ENCODE results near the gene KLRF1.
"Not testable (repeated sequence)": the region's sequence is repeated elsewhere in the genome, so short reads cannot be mapped to it uniquely, and the experiment has no call there.

The KLRF1 gene

GRCh38 chr12:9868951-9869306 lies 41.6 kb downstream of the KLRF1 start:
- Histone ChIP-seq H3K4me3 (ENCODE audit: low read depth in 1 of 2, low read length in 2 of 2) (peak overlapping the region; percentile 73 to 75), H3K9ac (ENCODE audit: low read depth in 1 of 2, low read length in 2 of 2) (peak overlapping the region; percentile 49 to 77), H3K27ac (ENCODE audit: low read depth, low read length) (peak overlapping the region; percentile 78)

GRCh38 chr12:9869307-9870161 lies 42.3 kb downstream of the KLRF1 start, which contains the start of gene CLEC2B:
Gene CLEC2B (minus strand): TSS chr12:9869354.
- H3K4me1 ChIP-seq (ENCODE audit: control insufficient read depth in 1 of 2, insufficient read depth in 2 of 2, low read length in 2 of 2): peaks cover 0 to 5% of the 10 kb centered on the region in 2 donors
- peak within 1 kb of the TSS; percentile 78 for H3K27ac ChIP-seq (ENCODE audit: low read depth, low read length)
- H3K4me3 ChIP-seq (ENCODE audit: low read depth in 1 of 2, low read length in 2 of 2): peak within 1 kb of the TSS; percentile 73 to 75
- H3K27me3 ChIP-seq (ENCODE audit: control insufficient read depth in 1 of 2, insufficient read depth in 2 of 2, low read length in 2 of 2): no peaks in the 10 kb centered on the region
- H3K9ac ChIP-seq (ENCODE audit: low read depth in 1 of 2, low read length in 2 of 2): peak within 1 kb of the TSS; percentile 67 to 77
- H3K36me3 ChIP-seq (ENCODE audit: control insufficient read depth in 1 of 2, insufficient read depth in 2 of 2, low read length in 2 of 2): no peaks in the 10 kb centered on the region
- H3K9me3 ChIP-seq (ENCODE audit: control insufficient read depth in 1 of 2, low read length in 2 of 2): no peaks in the 10 kb centered on the region

More at GRCh38 chr12:9868951-9869306, 41.6 kb downstream of the KLRF1 start:
- no peaks in the 10 kb centered on the region for H3K36me3 ChIP-seq (ENCODE audit: control insufficient read depth in 1 of 2, insufficient read depth in 2 of 2, low read length in 2 of 2)
- H3K27me3 ChIP-seq (ENCODE audit: control insufficient read depth in 1 of 2, insufficient read depth in 2 of 2, low read length in 2 of 2): no peaks in the 10 kb centered on the region
- peaks cover 0 to 5% of the 10 kb centered on the region in 2 donors for H3K4me1 ChIP-seq (ENCODE audit: control insufficient read depth in 1 of 2, insufficient read depth in 2 of 2, low read length in 2 of 2)
- no peaks in the 10 kb centered on the region for H3K9me3 ChIP-seq (ENCODE audit: control insufficient read depth in 1 of 2, low read length in 2 of 2)

- Histone ChIP-seq H3K4me1 (ENCODE audit: control insufficient read depth in 1 of 2, insufficient read depth in 2 of 2, low read length in 2 of 2) (peaks cover 0 to 3% of the 10 kb centered on the region in 2 donors), H3K9ac (ENCODE audit: low read depth in 1 of 2, low read length in 2 of 2) (peak overlapping the region; percentile 25 to 77), H3K4me3 (ENCODE audit: low read depth in 1 of 2, low read length in 2 of 2) (peak overlapping the region; percentile 73 to 75), H3K27ac (ENCODE audit: low read depth, low read length) (no peak overlapping the region), H3K27me3 (ENCODE audit: control insufficient read depth in 1 of 2, insufficient read depth in 2 of 2, low read length in 2 of 2) (no peaks in the 10 kb centered on the region), H3K9me3 (ENCODE audit: control insufficient read depth in 1 of 2, low read length in 2 of 2) (no peaks in the 10 kb centered on the region), H3K36me3 (ENCODE audit: control insufficient read depth in 1 of 2, insufficient read depth in 2 of 2, low read length in 2 of 2) (no peaks in the 10 kb centered on the region)
Measured at GRCh38 chr12:9870286-9870866, 43.1 kb downstream of the KLRF1 start.

- H3K4me3 ChIP-seq (ENCODE audit: low read depth in 1 of 2, low read length in 2 of 2): no peak overlapping the region
- no peaks in the 10 kb centered on the region for H3K4me1 ChIP-seq (ENCODE audit: control insufficient read depth in 1 of 2, insufficient read depth in 2 of 2, low read length in 2 of 2)
- no peak overlapping the region for H3K9ac ChIP-seq (ENCODE audit: low read depth in 1 of 2, low read length in 2 of 2)
- H3K27ac ChIP-seq (ENCODE audit: low read depth, low read length): no peak overlapping the region
- no peaks in the 10 kb centered on the region for H3K27me3 ChIP-seq (ENCODE audit: control insufficient read depth in 1 of 2, insufficient read depth in 2 of 2, low read length in 2 of 2)
- H3K9me3 ChIP-seq (ENCODE audit: control insufficient read depth in 1 of 2, low read length in 2 of 2): no peaks in the 10 kb centered on the region
- H3K36me3 ChIP-seq (ENCODE audit: control insufficient read depth in 1 of 2, insufficient read depth in 2 of 2, low read length in 2 of 2): no peaks in the 10 kb centered on the region
Measured at GRCh38 chr12:9872162-9872561, 44.9 kb downstream of the KLRF1 start.

GRCh38 chr12:9872742-9873141 lies 45.5 kb downstream of the KLRF1 start:
- Histone ChIP-seq H3K9ac (ENCODE audit: low read depth in 1 of 2, low read length in 2 of 2) (no peak overlapping the region), H3K27me3 (ENCODE audit: control insufficient read depth in 1 of 2, insufficient read depth in 2 of 2, low read length in 2 of 2) (no peaks in the 10 kb centered on the region), H3K27ac (ENCODE audit: low read depth, low read length) (no peak overlapping the region), H3K9me3 (ENCODE audit: control insufficient read depth in 1 of 2, low read length in 2 of 2) (no peaks in the 10 kb centered on the region), H3K36me3 (ENCODE audit: control insufficient read depth in 1 of 2, insufficient read depth in 2 of 2, low read length in 2 of 2) (no peaks in the 10 kb centered on the region), H3K4me1 (ENCODE audit: control insufficient read depth in 1 of 2, insufficient read depth in 2 of 2, low read length in 2 of 2) (no peaks in the 10 kb centered on the region), H3K4me3 (ENCODE audit: low read depth in 1 of 2, low read length in 2 of 2) (no peak overlapping the region)

- not testable (repeated sequence) for H3K36me3 ChIP-seq (ENCODE audit: control insufficient read depth in 1 of 2, insufficient read depth in 2 of 2, low read length in 2 of 2); H3K9me3 ChIP-seq (ENCODE audit: control insufficient read depth in 1 of 2, low read length in 2 of 2); H3K27ac ChIP-seq (ENCODE audit: low read depth, low read length); H3K9ac ChIP-seq (ENCODE audit: low read depth in 1 of 2, low read length in 2 of 2); H3K4me3 ChIP-seq (ENCODE audit: low read depth in 1 of 2, low read length in 2 of 2); H3K27me3 ChIP-seq (ENCODE audit: control insufficient read depth in 1 of 2, insufficient read depth in 2 of 2, low read length in 2 of 2); H3K4me1 ChIP-seq (ENCODE audit: control insufficient read depth in 1 of 2, insufficient read depth in 2 of 2, low read length in 2 of 2)
Measured at GRCh38 chr12:9876120-9876519, 48.8 kb downstream of the KLRF1 start.

- no peak overlapping the region for H3K27ac ChIP-seq (ENCODE audit: low read depth, low read length)
- no peak overlapping the region for H3K9ac ChIP-seq (ENCODE audit: low read depth in 1 of 2, low read length in 2 of 2)
- H3K36me3 ChIP-seq (ENCODE audit: control insufficient read depth in 1 of 2, insufficient read depth in 2 of 2, low read length in 2 of 2): no peaks in the 10 kb centered on the region
- H3K27me3 ChIP-seq (ENCODE audit: control insufficient read depth in 1 of 2, insufficient read depth in 2 of 2, low read length in 2 of 2): no peaks in the 10 kb centered on the region
- no peaks in the 10 kb centered on the region for H3K9me3 ChIP-seq (ENCODE audit: control insufficient read depth in 1 of 2, low read length in 2 of 2)
- H3K4me3 ChIP-seq (ENCODE audit: low read depth in 1 of 2, low read length in 2 of 2): no peak overlapping the region
- H3K4me1 ChIP-seq (ENCODE audit: control insufficient read depth in 1 of 2, insufficient read depth in 2 of 2, low read length in 2 of 2): no peaks in the 10 kb centered on the region
Measured at GRCh38 chr12:9880532-9881078, 53.3 kb downstream of the KLRF1 start.

GRCh38 chr12:9881246-9881645 lies 54.0 kb downstream of the KLRF1 start, which contains the start of gene KLRF2:
Gene KLRF2 (plus strand): TSS chr12:9881489. CDS start chr12:9881596, 107 bp downstream.
- no peak within 1 kb of the TSS for H3K4me3 ChIP-seq (ENCODE audit: low read depth in 1 of 2, low read length in 2 of 2)

GRCh38 chr12:9881988-9882387 lies 54.7 kb downstream of the KLRF1 start:
- no peak overlapping the region for H3K9ac ChIP-seq (ENCODE audit: low read depth in 1 of 2, low read length in 2 of 2)
- no peaks in the 10 kb centered on the region for H3K4me1 ChIP-seq (ENCODE audit: control insufficient read depth in 1 of 2, insufficient read depth in 2 of 2, low read length in 2 of 2)
- no peaks in the 10 kb centered on the region for H3K27me3 ChIP-seq (ENCODE audit: control insufficient read depth in 1 of 2, insufficient read depth in 2 of 2, low read length in 2 of 2)
- no peaks in the 10 kb centered on the region for H3K36me3 ChIP-seq (ENCODE audit: control insufficient read depth in 1 of 2, insufficient read depth in 2 of 2, low read length in 2 of 2)
- H3K9me3 ChIP-seq (ENCODE audit: control insufficient read depth in 1 of 2, low read length in 2 of 2): no peaks in the 10 kb centered on the region
- H3K27ac ChIP-seq (ENCODE audit: low read depth, low read length): no peak overlapping the region
- no peak overlapping the region for H3K4me3 ChIP-seq (ENCODE audit: low read depth in 1 of 2, low read length in 2 of 2)

More at GRCh38 chr12:9881246-9881645, 54.0 kb downstream of the KLRF1 start, which contains the start of gene KLRF2:
- H3K36me3 ChIP-seq (ENCODE audit: control insufficient read depth in 1 of 2, insufficient read depth in 2 of 2, low read length in 2 of 2): no peaks in the 10 kb centered on the region
- no peaks in the 10 kb centered on the region for H3K4me1 ChIP-seq (ENCODE audit: control insufficient read depth in 1 of 2, insufficient read depth in 2 of 2, low read length in 2 of 2)
- no peak within 1 kb of the TSS for H3K9ac ChIP-seq (ENCODE audit: low read depth in 1 of 2, low read length in 2 of 2)
- no peaks in the 10 kb centered on the region for H3K27me3 ChIP-seq (ENCODE audit: control insufficient read depth in 1 of 2, insufficient read depth in 2 of 2, low read length in 2 of 2)
- H3K27ac ChIP-seq (ENCODE audit: low read depth, low read length): no peak within 1 kb of the TSS
- no peaks in the 10 kb centered on the region for H3K9me3 ChIP-seq (ENCODE audit: control insufficient read depth in 1 of 2, low read length in 2 of 2)

GRCh38 chr12:9883175-9883574 lies 55.9 kb downstream of the KLRF1 start:
- H3K27me3 ChIP-seq (ENCODE audit: control insufficient read depth in 1 of 2, insufficient read depth in 2 of 2, low read length in 2 of 2): no peaks in the 10 kb centered on the region
- no peak overlapping the region for H3K4me3 ChIP-seq (ENCODE audit: low read depth in 1 of 2, low read length in 2 of 2)
- no peak overlapping the region for H3K9ac ChIP-seq (ENCODE audit: low read depth in 1 of 2, low read length in 2 of 2)
- H3K36me3 ChIP-seq (ENCODE audit: control insufficient read depth in 1 of 2, insufficient read depth in 2 of 2, low read length in 2 of 2): no peaks in the 10 kb centered on the region
- H3K4me1 ChIP-seq (ENCODE audit: control insufficient read depth in 1 of 2, insufficient read depth in 2 of 2, low read length in 2 of 2): no peaks in the 10 kb centered on the region
- no peaks in the 10 kb centered on the region for H3K9me3 ChIP-seq (ENCODE audit: control insufficient read depth in 1 of 2, low read length in 2 of 2)
- H3K27ac ChIP-seq (ENCODE audit: low read depth, low read length): no peak overlapping the region
